HepG2 (cell line): ENCODE data around the gene BAZ1A. TPM values are rescaled to one million over a fixed set of nuclear protein-coding genes. Genes with fewer than 3 reads are reported as not detected.
A peak's percentile ranks its signal among the peaks of the same experiment; 100 is the strongest.

ENCODE experiments used
- ARID3A ChIP-seq: IDR thresholded peaks from 2 replicates; pipeline ENCODE4 v1.6.1; 2012; ENCODE audit warnings: low read depth, low read length, improper control_type of control experiment
- ARNTL ChIP-seq: sonication (generic); formaldehyde crosslinking; IDR thresholded peaks from 2 replicates; pipeline ENCODE4 v1.4.0; 2020; ENCODE audit warnings: mild to moderate bottlenecking, missing genetic modification reagents
- FUBP1 ChIP-seq: sonication (generic); formaldehyde crosslinking; IDR thresholded peaks from 2 replicates; pipeline ENCODE4 v1.5.1; 2020; ENCODE audit warnings: missing genetic modification reagents, mild to moderate bottlenecking, borderline replicate concordance
- KDM2A ChIP-seq: sonication (generic); formaldehyde crosslinking; IDR thresholded peaks from 2 replicates; pipeline ENCODE4 v1.4.0; 2020; ENCODE audit warnings: low read depth, missing genetic modification reagents, borderline replicate concordance
- MYPOP ChIP-seq: sonication (generic); formaldehyde crosslinking; IDR thresholded peaks from 2 replicates; pipeline ENCODE4 v1.8.1; 2023; ENCODE audit warnings: mild to moderate bottlenecking, moderate library complexity, missing genetic modification reagents
- NR0B2 ChIP-seq: sonication (generic); formaldehyde crosslinking; IDR thresholded peaks from 2 replicates; pipeline ENCODE4 v1.4.0; 2020; ENCODE audit warnings: mild to moderate bottlenecking, missing genetic modification reagents
- RFXAP ChIP-seq: sonication (generic); formaldehyde crosslinking; IDR thresholded peaks from 2 replicates; pipeline ENCODE4 v1.4.0; 2020; ENCODE audit warnings: missing genetic modification reagents, borderline replicate concordance
- TBX2 ChIP-seq: sonication (generic); formaldehyde crosslinking; IDR thresholded peaks from 2 replicates; pipeline ENCODE4 v1.5.0; 2020; ENCODE audit warnings: missing genetic modification reagents, mild to moderate bottlenecking, borderline replicate concordance
- ZBTB42 ChIP-seq: sonication (generic); formaldehyde crosslinking; IDR thresholded peaks from 2 replicates; pipeline ENCODE4 v1.5.0; 2020; ENCODE audit warnings: mild to moderate bottlenecking, missing genetic modification reagents
- ZNF142 ChIP-seq: sonication (generic); formaldehyde crosslinking; IDR thresholded peaks from 2 replicates; pipeline ENCODE4 v1.4.0; 2020; ENCODE audit warnings: missing genetic modification reagents
- ZNF20 ChIP-seq: sonication (generic); formaldehyde crosslinking; IDR thresholded peaks from 2 replicates; pipeline ENCODE4 v1.4.0; 2020; ENCODE audit warnings: mild to moderate bottlenecking, moderate library complexity, missing genetic modification reagents
- ZNF430 ChIP-seq: sonication (generic); formaldehyde crosslinking; IDR thresholded peaks from 2 replicates; pipeline ENCODE4 v1.9.0; 2021; ENCODE audit warnings: mild to moderate bottlenecking, missing genetic modification reagents
- ZNF615 ChIP-seq: sonication (generic); formaldehyde crosslinking; IDR thresholded peaks from 2 replicates; pipeline ENCODE4 v1.5.0; 2020; ENCODE audit warnings: mild to moderate bottlenecking, missing genetic modification reagents, borderline replicate concordance
- polyA plus RNA-seq, 8 experiments: library from polyadenylated mRNA; depleted of rRNA in 3 of 8; stranded (reverse) in 7 of 8; unstranded in 1 of 8; fragments of >200 nt; fragmentation: Illumina TruSeq in 4 of 8; extraction: Trizol in 4 of 8; gene quantifications; 2 replicates each; pipeline versions ENCODE4 v1.2.1 to v1.2.3, GENCODE V29; 2011 to 2016; ENCODE audit warnings: low read depth in 4 of 8, missing spikeins in 1 of 8, mixed read lengths in 1 of 8; ENCODE audit not compliant: insufficient read depth in 1 of 8
- total RNA-seq, 5 experiments: library from RNA; depleted of rRNA; stranded (reverse); fragments of >200 nt; fragmentation: Illumina TruSeq; extraction: Trizol; gene quantifications; 2 replicates each; pipeline ENCODE4 v1.2.3, GENCODE V29; 2016; ENCODE audit warnings: low read depth in 1 of 5

BAZ1A gene
- total and polyA plus RNA-seq, 2 of the 13 experiments (the other 11 are each of a cell fraction or from before 2014, with no cell fraction given): 20.9 to 56.8 TPM

GRCh38 chr14:34722723-34723545 lies 152.2 kb downstream of the BAZ1A start (continued):
- 0 out of 2 replicates have a peak, but pooled peaks have one; percentile 39 for TF ChIP-seq MYPOP (CRISPR knock-in tag)
- TF ChIP-seq ZNF142 (CRISPR knock-in tag): peak; percentile 61; the same call in 1 of the 2 replicates
- TF ChIP-seq ZNF430 (CRISPR knock-in tag): peak; percentile 55; the same call in 1 of the 2 replicates
- no peak for TF ChIP-seq TBX2 (CRISPR knock-in tag)
- peak; percentile 58; the same call in 1 of the 2 replicates for TF ChIP-seq ARNTL (CRISPR knock-in tag)
- no peak for TF ChIP-seq ZNF615
- no peak for TF ChIP-seq ZBTB42
- TF ChIP-seq FUBP1 (CRISPR knock-in tag): peak; percentile 83; the same call in 1 of the 2 replicates
- 0 out of 2 replicates have a peak, but pooled peaks have one; percentile 45 for TF ChIP-seq KDM2A
- TF ChIP-seq ZNF20 (CRISPR knock-in tag): no peak
- TF ChIP-seq RFXAP (CRISPR knock-in tag): no peak
- no peak for TF ChIP-seq NR0B2 (CRISPR knock-in tag)
- TF ChIP-seq ARID3A: 0 out of 2 replicates have a peak, but pooled peaks have one; percentile 58
